ENCODE data around the gene DTD1.

The DTD1 gene

GRCh38 chr20:18686696-18687095 lies 98.8 kb downstream of the DTD1 start:
- in situ Hi-C loops (cut with HindIII; ENCODE audit: low sequenced_read_pairs) = no loop called here
- no peak for TF ChIP-seq CTCF (IDR thresholded peaks at IDR 0.05; ENCODE audit: low read depth, low read length)
- no peak for DNase-seq (ENCODE audit: low read depth, low spot score)
- H3K4me3 ChIP-seq (ENCODE audit: low read depth, low read length) = no peak overlapping the region

GRCh38 chr20:18688676-18689075 lies 100.8 kb downstream of the DTD1 start:
- in situ Hi-C loops (cut with HindIII; ENCODE audit: low sequenced_read_pairs) = no loop called here
- H3K4me3 ChIP-seq (ENCODE audit: low read depth, low read length) = no peak overlapping the region
- TF ChIP-seq CTCF (IDR thresholded peaks at IDR 0.05; ENCODE audit: low read depth, low read length) = no peak
- no peak for DNase-seq (ENCODE audit: low read depth, low spot score)

- H3K4me3 ChIP-seq (ENCODE audit: low read depth, low read length) = no peak overlapping the region
- in situ Hi-C loops (cut with HindIII; ENCODE audit: low sequenced_read_pairs) = no loop called here
- no peak for TF ChIP-seq CTCF (IDR thresholded peaks at IDR 0.05; ENCODE audit: low read depth, low read length)
- no peak for DNase-seq (ENCODE audit: low read depth, low spot score)
Measured at GRCh38 chr20:18689557-18689956, 101.7 kb downstream of the DTD1 start.

- H3K4me3 ChIP-seq (ENCODE audit: low read depth, low read length) = no peak overlapping the region
- DNase-seq (ENCODE audit: low read depth, low spot score) = no peak
- TF ChIP-seq CTCF (IDR thresholded peaks at IDR 0.05; ENCODE audit: low read depth, low read length) = no peak
- in situ Hi-C loops (cut with HindIII; ENCODE audit: low sequenced_read_pairs) = no loop called here
Measured at GRCh38 chr20:18692447-18692846, 104.6 kb downstream of the DTD1 start.

GRCh38 chr20:18694071-18694470 lies 106.2 kb downstream of the DTD1 start:
- no peak overlapping the region for H3K4me3 ChIP-seq (ENCODE audit: low read depth, low read length)
- no peak for TF ChIP-seq CTCF (IDR thresholded peaks at IDR 0.05; ENCODE audit: low read depth, low read length)
- in situ Hi-C loops (cut with HindIII; ENCODE audit: low sequenced_read_pairs) = no loop called here
- DNase-seq (ENCODE audit: low read depth, low spot score) = no peak

- TF ChIP-seq CTCF (IDR thresholded peaks at IDR 0.05; ENCODE audit: low read depth, low read length) = no peak
- in situ Hi-C loops (cut with HindIII; ENCODE audit: low sequenced_read_pairs) = no loop called here
- no peak overlapping the region for H3K4me3 ChIP-seq (ENCODE audit: low read depth, low read length)
- no peak for DNase-seq (ENCODE audit: low read depth, low spot score)
Measured at GRCh38 chr20:18695175-18695574, 107.3 kb downstream of the DTD1 start.
